LHCN-M2 (cell line): ENCODE results near the gene CLCA2. TPM values are rescaled to one million over a fixed set of nuclear protein-coding genes. Genes with fewer than 3 reads are reported as not detected.

ENCODE experiments used
- DNase-seq: peaks from one replicate; pipeline ENCODE4 v3.0.0-alpha.2; 2012; ENCODE audit warnings: low read depth
- polyA plus RNA-seq: library from polyadenylated mRNA; unstranded; fragments of >200 nt; gene quantifications from one replicate; pipeline ENCODE4 v1.2.1, GENCODE V29; 2012; ENCODE audit warnings: missing spikeins
- total RNA-seq: library from RNA; depleted of rRNA; stranded (reverse); fragments of >200 nt; gene quantifications from 2 replicates; pipeline ENCODE4 v1.2.3, GENCODE V29; 2014; rRNA removed

Gene CLCA2, protein sequence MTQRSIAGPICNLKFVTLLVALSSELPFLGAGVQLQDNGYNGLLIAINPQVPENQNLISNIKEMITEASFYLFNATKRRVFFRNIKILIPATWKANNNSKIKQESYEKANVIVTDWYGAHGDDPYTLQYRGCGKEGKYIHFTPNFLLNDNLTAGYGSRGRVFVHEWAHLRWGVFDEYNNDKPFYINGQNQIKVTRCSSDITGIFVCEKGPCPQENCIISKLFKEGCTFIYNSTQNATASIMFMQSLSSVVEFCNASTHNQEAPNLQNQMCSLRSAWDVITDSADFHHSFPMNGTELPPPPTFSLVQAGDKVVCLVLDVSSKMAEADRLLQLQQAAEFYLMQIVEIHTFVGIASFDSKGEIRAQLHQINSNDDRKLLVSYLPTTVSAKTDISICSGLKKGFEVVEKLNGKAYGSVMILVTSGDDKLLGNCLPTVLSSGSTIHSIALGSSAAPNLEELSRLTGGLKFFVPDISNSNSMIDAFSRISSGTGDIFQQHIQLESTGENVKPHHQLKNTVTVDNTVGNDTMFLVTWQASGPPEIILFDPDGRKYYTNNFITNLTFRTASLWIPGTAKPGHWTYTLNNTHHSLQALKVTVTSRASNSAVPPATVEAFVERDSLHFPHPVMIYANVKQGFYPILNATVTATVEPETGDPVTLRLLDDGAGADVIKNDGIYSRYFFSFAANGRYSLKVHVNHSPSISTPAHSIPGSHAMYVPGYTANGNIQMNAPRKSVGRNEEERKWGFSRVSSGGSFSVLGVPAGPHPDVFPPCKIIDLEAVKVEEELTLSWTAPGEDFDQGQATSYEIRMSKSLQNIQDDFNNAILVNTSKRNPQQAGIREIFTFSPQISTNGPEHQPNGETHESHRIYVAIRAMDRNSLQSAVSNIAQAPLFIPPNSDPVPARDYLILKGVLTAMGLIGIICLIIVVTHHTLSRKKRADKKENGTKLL
- 0.23 and 0.26 TPM in 2 replicates for total RNA-seq
- 0.05 TPM for polyA plus RNA-seq

DNA sequence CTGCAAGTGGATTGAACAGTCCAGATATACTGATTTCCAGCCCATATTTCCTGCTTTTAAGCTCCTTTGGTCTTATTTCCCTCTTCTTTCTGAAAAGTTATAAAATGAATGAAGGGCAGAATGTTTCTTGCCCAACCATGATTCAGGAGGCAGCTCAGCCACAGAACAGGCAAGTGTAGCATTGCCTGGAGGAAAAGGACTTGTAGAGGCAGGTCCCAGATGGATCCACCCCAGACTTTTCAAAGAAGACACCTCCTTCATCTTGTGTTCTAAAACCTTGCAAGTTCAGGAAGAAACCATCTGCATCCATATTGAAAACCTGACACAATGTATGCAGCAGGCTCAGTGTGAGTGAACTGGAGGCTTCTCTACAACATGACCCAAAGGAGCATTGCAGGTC is at the start of gene CLCA2:
CLCA2 (plus strand) TSS at position 299 of the 400 bp plus-strand sequence; CDS start at position 376, 77 bp downstream.
- DNase-seq: no peak

DNA sequence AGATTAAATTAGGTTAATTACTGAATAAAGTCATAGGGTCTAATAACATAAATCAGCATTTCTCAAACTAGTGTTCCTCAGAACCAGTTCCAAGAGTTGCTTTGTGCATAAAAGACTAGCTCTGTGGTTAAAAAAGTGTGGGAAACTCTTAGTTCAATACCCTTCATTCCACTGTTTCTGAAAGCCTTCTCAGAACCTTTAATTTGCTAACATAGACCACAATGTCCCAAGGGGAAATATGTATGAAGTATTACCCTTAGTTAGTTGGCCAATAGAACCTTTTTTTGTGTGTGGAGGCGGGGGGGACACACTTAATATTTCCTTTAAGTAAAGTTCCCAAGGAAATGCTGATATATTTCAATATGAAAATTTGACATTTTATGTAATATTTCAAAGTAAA is 48.3 kb upstream of the CLCA2 start:
- no peak for DNase-seq

DNA sequence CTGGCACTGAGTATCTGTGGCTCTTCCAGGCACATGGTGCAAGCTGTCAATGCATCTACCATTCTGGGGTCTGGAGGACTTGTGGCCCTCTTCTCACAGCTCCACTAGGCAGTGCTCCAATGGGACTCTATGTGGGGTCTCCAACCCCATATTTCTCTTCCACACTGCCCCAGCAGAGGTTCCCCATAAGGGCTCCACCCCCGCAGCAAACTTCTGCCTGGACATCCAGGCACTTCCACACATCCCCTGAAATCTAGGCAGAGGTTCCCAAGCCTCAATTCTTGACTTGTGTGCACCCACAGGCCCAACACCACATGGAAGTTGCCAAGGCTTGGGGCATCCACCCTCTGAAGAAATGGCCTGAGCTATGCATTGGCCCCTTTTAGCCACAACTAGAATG is 46.6 kb upstream of the CLCA2 start:
- no peak for DNase-seq

DNA sequence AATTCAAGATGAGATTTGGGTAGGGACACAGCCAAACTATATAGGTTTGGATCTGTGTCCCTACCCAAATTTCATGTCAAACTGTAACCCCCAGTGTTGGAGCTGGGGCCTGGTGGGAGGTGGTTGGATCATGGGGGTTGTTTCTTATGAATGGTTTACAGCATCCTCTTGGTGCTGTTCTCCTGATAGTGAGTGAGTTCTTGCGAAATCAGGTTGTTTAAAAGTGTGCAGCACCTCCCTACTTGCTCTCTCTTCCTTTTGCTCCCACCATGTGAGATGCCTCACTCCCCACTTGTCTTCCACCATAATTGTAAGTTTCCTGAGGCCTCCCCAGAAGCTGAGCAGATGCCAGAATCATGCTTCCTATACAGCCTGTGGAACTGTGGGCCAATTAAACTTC is 45.2 kb upstream of the CLCA2 start:
- no peak for DNase-seq

DNA sequence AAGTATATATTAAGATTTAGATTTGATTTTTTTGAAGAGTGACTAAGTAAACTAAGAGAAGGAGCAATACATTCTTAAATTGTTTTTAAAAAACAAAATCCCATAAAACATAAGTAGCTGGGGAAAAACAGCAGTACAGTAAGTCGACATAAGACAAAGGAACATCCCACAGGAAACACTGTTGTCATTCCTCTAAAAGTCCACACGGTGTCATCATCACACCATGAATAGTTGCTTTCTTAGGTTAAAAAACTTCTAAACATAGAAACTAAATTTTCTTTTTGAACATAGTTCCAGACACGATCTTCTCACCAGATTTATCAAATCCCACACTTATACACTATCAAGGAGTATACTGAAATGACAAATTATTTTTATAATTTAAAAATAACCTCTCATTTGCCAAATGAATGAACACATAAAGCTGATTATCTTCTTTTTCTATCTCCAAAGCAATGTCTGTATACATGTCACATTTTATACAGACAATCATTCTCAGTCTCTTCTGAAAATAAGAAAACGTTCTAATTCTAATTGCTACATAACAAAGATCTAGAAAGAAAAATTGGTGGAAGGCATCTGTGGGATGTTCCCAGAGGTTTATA is 43.6 kb upstream of the CLCA2 start:
- peak; percentile 72 for DNase-seq

DNA sequence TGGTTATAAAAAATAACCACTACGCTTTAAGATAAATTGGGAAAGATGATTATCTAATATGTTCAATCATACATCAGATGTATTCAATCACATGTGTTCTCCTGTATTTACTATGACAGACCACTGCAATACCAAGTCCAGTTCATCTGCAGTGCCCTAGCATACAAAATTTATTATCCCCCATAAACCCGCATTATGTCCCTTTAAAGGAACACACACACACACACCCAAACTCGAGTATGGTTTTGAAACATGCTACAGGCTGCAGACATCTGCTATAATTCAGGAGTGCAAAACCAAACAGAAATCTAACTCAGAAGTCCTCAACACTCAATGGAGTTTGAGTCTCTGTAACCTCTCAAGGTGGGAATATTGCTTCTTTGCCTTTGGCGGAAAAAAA is 42.7 kb upstream of the CLCA2 start:
- DNase-seq: no peak

DNA sequence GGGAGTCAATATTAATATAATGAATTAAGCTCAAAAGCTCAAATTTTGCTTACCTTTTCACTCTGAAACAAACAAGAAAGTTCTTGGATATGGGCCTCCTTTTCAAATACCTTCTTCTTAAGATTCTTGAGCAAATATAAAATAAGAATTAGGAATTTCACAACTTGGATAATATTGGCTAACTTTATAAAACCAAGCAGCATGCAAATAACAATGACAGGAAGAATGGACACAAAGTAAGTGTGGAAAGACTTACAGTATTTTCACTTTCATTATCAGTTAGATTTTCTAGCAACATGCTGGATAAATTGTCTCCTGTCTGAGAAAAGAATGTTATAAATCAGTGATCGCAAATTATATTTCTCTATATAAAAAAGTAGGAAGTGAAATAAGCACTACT is 41.1 kb upstream of the CLCA2 start:
- DNase-seq: peak; percentile 5

DNA sequence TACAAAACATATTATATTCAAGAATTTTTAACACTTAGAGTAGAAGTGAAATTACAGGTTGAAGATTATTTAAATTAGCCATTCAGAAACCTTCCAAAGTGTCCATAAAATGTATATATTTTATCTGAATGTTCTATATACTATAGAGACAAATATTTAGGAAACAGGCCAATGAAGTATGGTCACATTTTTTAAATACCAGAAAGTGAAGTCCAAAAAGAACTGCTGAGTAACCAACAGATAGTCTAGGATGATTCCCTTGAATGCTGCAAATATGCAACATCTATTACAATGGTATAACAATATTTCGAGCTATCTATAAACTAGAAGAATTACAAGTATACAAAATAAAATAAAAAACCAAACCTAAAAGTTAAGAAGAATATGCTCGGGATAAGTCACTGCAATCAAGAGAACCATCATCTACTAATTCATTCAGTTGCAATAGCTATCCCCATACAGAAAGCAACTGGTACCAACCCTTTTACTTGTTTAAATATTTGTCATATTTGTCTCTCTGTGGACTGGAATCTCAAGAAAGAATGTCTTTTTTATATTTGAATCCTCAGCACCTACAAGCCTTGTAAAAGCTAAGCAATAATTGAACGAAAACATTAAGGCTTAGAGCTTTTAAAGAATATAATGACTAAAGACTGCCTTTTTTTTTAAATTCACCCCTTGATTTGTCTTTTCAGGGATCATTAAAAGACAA is 35.9 kb upstream of the CLCA2 start:
- no peak for DNase-seq

DNA sequence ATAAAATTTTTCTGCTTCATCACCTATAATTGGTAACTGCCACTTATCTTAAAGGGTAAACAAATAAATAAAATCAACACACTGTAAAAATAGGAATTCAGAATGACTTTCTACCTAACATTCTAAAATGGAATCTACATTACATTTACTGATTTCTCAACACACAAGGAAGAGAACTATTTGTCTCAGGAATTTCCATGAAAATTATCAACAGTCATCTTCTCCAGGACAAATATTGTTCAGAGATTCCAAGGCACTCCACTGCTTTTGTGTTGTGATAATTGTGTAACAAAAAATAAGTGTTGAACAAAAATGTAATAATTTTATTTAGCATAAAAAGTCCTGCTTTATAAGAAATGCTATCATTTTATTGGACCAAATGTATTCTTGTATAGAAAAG is 35.2 kb upstream of the CLCA2 start:
- no peak for DNase-seq

DNA sequence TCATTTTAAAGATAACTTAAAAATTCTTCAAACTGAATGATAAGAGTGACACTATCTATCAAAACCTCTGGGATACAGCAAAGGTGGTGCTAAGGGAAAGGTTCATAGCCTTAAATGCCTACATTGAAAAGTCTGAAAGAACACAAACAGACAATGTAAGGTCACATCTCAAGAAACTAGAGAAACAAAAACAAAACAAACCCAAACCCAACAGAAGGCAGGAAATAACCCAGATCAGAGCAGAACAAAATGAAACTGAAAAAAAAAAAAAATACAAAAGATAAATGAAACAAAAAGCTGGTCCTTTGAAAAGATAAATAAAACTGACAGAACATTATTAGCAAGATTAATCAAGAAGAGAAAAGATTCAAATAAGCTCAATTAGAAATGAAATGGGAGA is 34.7 kb upstream of the CLCA2 start:
- DNase-seq: no peak

DNA sequence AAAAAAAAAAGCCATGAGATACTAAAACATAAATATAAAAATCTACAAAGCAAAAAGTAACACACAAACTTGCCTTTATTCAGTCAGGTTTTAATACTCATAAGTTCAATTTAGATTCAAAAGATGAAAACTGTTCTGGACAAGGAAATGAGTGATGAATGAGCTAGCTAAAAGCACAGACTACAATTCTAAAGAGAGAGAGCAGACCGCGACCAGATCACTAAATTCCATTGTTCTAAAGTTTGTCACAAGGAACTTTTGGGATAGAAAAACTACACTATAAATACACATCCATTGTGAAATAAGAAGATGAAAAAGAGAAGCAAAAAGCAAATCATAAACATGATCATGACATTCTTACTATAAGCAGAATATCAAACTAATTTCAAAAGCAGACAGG is 29.6 kb upstream of the CLCA2 start:
- DNase-seq: no peak

DNA sequence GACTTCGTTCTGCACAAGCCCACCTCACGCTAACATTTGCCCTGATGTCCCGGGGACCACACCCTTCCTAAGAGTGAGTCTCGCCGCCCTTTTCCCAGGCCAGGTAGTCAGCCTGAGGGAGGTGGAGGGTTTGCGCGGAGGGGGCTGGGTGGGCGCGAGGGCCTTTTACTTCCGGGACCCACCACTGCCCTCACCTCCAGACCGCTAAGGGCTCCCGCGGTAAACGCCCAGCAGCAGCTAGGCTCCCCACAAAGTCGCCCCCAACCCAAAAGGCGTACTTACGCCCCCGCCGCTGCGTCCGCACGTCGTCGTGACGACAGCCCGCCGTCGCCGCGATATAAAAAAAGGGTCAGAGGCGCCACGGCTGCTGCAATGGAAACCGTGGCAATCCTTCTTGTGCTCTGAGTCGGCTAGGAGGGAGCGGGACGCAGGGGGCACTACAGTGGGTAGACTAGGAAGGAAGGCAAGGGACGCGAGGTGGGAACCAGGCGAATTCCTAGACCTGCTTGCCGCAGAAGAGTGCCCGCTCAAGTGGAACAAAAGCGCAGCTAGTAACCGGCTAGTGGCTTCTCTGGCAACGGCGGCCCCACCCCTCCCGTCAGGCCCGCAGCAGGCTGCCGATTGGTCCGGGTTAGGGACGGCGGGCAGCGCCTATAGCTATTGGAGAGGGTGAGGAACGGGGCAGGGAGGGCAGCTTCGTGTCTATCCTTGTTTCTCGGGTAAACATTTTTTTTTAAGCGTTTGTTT is 28.0 kb upstream of the CLCA2 start, which contains the start of gene ODF2L:
ODF2L (minus strand) TSS at position 573 of the 747 bp plus-strand sequence. CDS start 9,296 bp downstream, outside the sequence.
- peak; percentile 77 for DNase-seq

DNA sequence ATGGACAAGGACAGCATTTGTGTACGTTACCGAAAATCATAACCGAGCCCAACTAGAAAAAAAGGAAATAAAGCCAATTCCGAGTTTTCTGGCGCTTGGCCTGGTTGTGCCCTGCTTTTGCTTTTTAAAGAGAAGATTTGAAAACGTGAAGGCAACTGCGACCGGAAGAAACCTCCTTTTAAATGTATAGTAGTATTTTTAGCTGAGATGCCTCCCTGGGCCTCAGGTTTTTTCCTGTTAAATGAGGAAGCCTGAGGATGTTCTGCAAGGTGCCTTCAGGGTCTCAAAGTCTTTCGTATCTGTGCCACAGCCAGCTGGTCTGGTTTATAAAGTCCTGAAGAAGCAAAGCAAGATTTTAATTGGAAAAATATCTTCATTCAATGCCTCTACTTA is 27.5 kb upstream of the CLCA2 start:
- no peak for DNase-seq

DNA sequence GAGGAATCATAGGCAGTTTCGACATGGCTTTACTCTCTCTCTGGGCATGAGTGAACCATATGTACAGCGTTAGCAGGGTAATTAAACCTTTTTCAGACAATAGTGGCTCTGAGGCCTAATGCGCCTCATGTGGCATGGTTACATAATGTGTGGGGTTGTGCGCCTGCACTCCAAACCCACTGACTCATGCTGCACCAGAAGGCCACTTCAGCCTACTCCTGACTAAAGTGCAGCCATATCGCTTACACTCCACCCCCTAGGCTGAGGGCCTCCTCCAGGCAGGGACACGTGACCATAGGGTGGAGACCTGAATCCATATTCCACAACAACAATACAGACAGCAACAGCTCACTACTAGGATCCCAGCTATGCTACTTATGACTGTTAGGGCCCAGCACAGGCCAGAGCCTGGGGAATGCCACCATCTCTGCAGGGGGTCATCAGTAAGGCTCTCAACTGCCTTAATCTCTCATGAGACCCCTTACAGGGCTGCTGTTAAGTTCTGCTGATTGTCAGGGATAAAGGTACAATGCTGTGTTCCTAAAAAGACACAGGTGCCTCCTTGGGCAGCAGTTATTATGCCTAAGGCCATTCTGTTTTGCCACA is 14.5 kb upstream of the CLCA2 start:
- DNase-seq: peak; percentile 23

DNA sequence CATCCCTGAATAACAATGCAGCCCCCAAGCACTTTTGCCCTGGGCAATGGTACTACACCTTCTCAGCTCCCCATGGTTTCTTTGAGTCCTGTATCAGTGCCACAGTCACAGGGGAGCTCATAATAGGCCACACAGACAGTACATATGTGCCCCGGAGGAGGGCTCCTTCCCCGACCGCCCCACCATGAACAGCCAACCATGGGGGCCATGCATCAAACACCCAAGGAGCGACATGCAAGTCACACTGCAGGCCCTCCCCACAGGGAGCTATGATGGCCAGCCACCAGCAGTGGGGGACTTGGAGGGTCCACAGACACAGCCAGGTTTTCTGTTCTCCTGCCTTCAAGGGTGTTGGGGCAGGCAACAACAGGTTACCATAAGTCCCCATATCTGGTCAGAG is 13.1 kb upstream of the CLCA2 start:
- DNase-seq: no peak

DNA sequence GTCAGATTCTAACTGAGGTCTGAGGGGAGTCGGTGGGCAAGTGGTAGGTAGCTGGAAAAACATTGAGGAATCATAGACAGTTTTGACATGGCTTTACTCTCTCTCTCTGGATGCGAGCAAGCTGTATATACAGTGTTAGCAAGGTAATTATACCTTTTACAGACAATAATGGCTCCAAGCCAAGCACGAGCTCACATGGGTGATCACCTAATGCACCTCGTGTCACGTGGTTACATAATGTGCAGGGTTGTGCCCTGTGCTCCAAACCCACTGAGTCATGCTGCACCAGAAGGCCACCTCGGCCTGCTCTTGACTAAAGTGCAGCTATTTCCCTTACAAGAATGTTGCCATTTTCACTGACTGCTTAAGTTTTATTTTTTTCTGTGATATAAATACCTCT is 7.6 kb upstream of the CLCA2 start:
- no peak for DNase-seq

DNA sequence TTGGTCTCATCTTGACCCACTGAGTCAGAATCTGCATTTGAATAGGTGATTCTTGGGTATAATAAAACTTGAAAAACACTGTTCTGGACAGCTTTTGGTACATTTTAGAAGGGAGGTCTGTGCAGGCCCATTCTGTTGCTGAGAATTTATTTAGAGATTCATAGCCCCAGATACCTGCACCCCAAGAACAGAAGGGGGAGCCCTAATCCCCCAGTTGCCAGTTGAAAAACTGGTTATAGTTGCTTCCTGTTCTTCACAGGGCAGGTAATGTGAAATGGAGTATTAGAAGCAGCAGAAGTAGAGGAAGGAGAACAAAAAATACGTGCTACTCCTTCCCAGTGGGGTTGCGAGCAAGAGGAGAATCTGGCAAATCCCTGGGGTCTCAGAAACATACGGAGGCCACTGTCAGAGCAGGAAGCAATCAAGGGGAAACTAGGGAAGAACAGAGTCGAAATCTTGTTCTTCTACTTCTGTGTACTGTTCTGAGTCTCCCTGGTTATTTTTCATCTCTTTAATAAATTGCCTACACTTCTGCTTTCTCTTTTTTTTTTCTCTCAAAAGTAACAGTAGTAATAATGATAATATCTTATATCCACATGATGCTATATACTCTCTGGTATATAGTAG is 4.6 kb upstream of the CLCA2 start:
- DNase-seq: peak; percentile 28

DNA sequence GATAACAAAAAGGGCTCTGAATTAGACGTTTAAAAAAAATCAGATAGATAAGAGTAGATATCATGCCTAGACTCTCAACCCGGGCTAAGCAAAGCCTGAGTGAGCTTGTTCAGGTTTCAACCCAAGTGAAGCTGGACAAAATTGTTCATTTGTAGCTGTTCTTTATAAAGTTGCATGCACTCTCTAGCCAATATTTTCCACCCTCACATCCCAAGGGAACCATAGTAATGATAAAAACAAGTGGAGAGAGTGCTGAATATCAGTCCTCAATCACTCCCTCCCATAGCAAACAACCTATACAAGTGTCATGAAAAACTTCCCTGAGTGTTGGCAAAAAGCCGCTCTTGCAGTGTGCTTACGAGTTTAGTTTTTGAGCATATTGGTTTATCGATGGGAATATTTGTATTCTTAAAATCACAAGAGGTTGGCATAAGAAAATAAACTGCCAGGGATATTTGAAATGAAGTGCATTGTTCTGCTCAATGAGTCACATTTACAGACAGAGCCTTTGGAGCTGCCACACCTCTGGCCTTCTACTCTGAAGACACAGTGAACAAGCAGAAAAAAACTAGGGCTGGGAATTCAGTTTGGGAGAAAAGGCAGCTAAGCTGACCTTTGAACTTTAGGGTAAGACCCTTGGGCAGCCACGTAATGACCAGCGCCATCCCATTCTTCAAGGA is 2.2 kb upstream of the CLCA2 start:
- no peak for DNase-seq

DNA sequence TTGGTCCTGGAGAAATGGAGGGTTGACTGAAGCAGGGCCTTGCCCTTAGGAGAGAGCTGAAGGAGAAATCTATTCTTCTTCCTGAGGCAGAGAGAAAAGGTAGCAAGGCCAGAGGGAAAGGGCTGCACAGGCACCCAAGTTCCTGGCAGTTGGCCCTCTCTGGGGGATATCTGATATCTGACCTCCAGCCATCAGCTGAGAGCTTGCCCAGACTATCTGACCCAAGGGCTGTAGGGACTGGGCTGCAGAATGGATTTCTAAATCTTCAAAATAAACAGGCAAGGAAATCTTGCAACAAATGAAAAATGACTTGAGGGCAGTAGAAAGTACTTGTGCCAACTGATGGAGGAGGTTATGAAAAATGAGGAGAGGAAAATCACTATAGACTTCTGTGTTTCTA is 498 bp upstream of the CLCA2 start:
- DNase-seq: no peak
